ENCODE results near the gene CPN1.

GRCh38 chr10:100128951-100129350 is 47.3 kb upstream of the CPN1 start:
- TF ChIP-seq CTCF (IDR thresholded peaks at IDR 0.05; ENCODE audit: low read depth, low read length) (no peak), EZH2phosphoT487 (IDR thresholded peaks at IDR 0.05; ENCODE audit: low read depth) (no peak)
